ENCODE results near the gene BFAR. TPM values are rescaled to one million over a fixed set of nuclear protein-coding genes. Genes with fewer than 3 reads are reported as not detected.
"Not testable (repeated sequence)": the region's sequence is repeated elsewhere in the genome, so short reads cannot be mapped to it uniquely, and the experiment has no call there.

The BFAR gene
- total RNA-seq, 2 donors from 2014 or later = 41.8 to 45.4 TPM

DNA sequence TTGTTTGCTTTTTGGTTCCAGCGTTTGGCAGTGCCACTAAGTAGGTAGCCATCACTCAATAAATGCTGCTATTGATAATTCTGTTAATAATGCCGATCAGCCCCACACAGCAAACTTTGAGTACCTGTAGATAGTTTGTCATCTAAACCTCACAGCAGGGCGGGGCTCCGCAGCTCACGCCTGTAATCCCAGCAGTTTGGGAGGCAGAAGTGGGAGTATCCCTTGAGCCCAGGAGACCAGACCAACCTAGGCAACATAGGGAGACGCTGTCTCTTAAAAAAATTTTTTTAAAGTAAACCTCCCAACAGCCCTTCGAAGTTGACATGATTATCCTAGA lies 1.6 kb downstream of the BFAR start:
- DNase-seq (ENCODE audit: low spot score) = no peak
- intact Hi-C loops (cut with DNase I) = no loop called here

DNA sequence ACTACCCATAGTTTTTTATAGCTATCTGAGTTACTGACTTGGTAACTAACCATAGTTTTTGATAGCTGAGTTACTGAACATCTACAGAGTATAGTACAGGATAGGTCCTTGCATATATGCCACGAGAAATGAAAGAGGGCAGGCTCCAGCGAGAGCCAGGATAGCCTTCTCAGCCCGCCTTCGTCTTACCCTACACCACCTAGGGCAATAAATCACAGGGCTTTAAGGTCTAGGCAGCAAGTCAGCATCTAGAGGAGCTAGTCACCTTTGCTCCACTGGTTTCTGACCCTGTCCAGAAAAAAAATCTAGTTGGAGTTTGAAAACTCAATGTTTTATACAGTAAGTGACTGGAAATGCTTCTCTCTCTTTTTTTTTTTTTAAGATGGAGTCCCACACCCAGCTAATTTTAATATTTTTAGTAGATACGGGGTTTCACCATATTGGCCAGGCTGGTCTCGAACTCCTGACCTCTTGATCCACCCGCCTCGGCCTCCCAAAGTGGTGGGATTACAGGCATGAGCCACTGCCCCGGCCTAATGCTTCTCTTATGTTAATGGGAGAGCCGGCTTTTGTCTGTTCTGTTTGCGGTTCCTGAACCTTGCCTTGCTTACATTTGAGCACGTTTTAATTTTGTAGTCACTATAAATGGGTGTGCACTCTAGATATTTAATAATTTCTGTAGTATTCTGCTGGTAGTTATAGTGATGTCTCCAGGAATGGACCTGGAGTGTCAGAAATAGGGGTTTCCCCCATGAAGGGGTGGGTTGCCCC lies 2.8 kb downstream of the BFAR start:
- no peak for DNase-seq (ENCODE audit: low spot score)
- intact Hi-C loops (cut with DNase I) = no loop called here

DNA sequence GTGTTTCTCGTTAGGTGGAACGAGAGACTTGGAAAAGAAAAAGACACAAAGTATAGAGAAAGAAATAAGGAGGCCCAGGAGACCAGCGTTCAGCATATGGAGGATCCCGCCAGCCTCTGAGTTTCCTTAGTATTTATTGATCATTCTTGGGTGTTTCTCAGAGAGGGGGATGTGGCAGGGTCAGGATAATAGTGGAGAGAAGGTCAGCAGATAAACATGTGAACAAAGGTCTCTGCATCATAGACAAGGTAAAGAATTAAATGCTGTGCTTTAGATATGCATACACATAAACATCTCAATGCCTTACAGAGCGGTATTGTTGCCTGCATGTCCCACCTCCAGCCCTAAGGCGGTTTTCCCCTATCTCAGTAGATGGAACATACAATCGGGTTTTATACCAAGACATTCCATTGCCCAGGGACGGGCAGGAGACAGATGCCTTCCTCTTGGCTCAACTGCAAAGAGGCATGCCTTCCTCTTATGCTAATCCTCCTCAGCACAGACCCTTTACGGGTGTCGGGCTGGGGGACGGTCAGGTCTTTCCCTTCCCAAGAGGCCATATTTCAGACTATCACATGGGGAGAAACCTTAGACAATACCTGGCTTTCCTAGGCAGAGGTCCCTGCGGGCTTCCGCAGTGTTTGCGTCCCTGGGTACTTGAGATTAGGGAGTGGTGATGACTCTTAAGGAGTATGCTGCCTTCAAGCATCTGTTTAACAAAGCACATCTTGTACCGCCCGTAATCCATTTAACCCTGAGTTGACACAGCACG lies 3.6 kb downstream of the BFAR start:
- intact Hi-C loops (cut with DNase I); DNase-seq (ENCODE audit: low spot score): not testable (repeated sequence)

DNA sequence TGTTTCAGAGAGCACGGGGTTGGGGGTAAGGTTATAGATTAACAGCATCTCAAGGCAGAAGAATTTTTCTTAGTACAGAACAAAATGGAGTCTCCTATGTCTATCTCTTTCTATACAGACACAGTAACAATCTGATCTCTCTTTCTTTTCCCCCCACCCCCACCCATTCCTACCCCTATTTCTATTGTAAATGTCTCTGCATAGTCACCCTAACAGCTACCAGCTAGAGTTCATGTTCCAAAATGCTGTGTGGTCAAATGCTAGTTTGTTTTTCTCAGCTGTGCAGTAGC lies 4.1 kb downstream of the BFAR start:
- intact Hi-C loops (cut with DNase I); DNase-seq (ENCODE audit: low spot score): not testable (repeated sequence)

DNA sequence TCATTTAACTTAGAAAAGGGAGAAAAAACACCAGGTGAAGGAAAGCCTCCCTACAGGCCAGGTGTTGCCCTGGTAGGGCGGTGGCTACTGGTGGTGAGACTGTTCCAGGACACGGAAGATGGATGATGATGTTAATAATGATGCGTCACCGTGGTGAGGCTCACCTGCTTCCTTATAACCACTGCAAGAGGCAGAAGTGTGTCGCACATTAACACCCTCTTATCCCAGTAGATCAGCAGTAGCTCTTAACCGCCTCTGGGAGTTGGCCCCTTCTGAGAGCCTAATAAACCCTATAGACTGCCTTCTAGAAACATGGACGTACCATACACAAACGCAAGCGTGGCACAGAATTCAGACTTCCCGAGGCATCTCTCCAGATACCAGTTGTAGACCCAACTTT lies 7.8 kb downstream of the BFAR start:
- no peak for DNase-seq (ENCODE audit: low spot score)
- intact Hi-C loops (cut with DNase I) = no loop called here

DNA sequence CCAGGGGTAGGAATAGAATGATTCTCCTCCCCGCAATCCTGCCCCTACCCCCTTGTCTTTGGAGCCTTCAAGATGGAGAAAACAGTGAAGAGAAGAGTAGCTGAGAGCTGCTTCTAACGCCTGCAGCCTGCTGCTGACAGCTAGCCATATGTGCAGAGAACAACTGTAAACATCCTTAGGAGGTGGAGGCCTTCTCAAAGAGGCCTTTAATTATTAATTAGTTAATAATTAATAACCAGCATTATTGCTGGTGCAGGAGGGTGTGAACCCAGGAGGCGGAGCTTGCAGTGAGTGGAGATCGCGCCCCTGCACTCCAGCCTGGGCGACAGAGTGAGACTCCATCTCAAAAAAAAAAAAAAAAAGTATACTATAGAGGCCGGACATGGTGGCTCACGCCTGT lies 8.5 kb downstream of the BFAR start:
- no peak for DNase-seq (ENCODE audit: low spot score)
- intact Hi-C loops (cut with DNase I) = no loop called here

DNA sequence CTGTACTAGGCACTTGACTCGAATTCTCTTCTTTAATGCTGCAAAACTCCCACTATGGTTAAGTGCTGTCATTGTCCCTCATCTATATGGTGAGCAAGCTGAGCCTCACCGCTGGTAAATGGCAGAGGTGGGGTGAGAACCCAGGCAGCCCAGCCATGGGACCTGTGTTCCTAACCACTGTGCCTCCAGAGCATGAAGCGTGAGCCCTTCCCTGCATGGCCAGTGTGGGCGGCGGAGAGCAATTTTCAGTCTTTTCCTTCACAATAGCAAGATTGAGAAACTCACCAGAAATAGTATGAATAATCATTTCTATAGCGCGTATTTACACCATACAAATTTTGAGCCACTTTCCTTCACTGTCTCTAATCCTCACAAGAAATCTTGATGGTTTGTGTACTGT lies 9.2 kb downstream of the BFAR start:
- no peak for DNase-seq (ENCODE audit: low spot score)
- intact Hi-C loops (cut with DNase I) = no loop called here

DNA sequence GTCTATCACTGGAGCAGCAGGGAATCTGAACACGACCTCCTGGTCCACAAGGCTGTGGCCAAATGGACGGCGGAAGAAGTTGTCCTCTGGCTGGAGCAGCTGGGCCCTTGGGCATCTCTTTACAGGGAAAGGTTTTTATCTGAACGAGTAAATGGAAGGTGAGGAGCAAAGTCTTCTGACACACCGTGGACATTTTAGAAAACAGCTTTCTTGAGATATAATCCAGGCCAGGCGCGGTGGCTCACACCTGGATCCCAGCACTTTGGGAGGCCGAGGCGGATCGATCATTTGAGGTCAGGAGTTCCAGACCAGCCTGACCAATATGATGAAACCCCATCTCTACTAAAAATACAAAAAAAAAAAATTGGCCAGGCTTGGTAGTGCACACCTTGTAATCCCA lies 17.1 kb downstream of the BFAR start:
- intact Hi-C loops (cut with DNase I) = no loop called here
- peak; percentile 38 for DNase-seq (ENCODE audit: low spot score)

- intact Hi-C loops (cut with DNase I) = no loop called here
- no peak for DNase-seq (ENCODE audit: low spot score)
These were observed 17.9 kb downstream of the BFAR start for GRCh38 chr16:14650629-14651028.

GRCh38 chr16:14652726-14653125 lies 20.0 kb downstream of the BFAR start:
- DNase-seq (ENCODE audit: low spot score) = no peak
- intact Hi-C loops (cut with DNase I) = no loop called here

DNA sequence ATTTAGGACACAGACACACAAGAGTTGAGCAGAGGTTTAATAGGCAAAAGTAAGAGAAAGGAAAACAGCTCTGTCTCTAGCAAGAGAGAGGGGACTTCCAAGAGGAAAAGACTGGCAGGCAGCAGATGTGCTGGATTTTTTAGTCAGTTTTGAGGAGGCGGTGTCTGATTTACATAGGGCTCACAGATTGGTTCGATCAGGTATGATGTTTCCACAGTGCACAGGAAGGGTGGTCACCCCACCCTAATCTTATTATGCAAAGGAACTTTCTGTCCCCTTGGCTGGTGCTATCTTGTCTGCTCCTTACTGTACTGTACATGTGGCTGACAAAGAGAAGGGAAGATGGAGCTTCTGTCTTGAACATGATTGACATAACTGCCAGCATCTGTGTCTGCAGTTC lies 25.3 kb downstream of the BFAR start:
- intact Hi-C loops (cut with DNase I) = no loop called here
- DNase-seq (ENCODE audit: low spot score) = peak; percentile 8

GRCh38 chr16:14667347-14668266 lies 34.9 kb downstream of the BFAR start:
- peak; percentile 62 for DNase-seq (ENCODE audit: low spot score)
- intact Hi-C loops (cut with DNase I) = no loop called here

GRCh38 chr16:14668556-14669223 lies 35.9 kb downstream of the BFAR start:
- intact Hi-C loops (cut with DNase I) = no loop called here
- DNase-seq (ENCODE audit: low spot score) = no peak

DNA sequence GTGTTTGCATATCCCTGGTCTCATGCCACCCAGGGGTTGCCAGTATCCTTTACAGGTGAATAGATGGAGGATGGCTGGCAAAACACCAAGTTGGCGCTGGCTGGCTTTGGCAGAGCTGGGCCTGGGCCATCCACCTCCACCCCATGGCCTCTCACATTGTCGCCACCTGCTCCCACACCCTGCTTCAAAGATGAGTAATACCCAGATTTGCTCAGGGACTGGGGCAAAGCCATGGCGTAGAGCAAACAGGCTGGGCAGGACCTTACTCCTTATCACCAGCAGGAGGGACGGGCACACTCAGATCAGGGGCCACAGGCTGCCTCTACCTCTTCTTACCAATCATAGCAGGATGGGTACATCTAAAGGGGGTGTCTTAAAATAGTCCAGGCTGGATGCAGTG lies 37.0 kb downstream of the BFAR start:
- intact Hi-C loops (cut with DNase I) = no loop called here
- peak; percentile 61 for DNase-seq (ENCODE audit: low spot score)

DNA sequence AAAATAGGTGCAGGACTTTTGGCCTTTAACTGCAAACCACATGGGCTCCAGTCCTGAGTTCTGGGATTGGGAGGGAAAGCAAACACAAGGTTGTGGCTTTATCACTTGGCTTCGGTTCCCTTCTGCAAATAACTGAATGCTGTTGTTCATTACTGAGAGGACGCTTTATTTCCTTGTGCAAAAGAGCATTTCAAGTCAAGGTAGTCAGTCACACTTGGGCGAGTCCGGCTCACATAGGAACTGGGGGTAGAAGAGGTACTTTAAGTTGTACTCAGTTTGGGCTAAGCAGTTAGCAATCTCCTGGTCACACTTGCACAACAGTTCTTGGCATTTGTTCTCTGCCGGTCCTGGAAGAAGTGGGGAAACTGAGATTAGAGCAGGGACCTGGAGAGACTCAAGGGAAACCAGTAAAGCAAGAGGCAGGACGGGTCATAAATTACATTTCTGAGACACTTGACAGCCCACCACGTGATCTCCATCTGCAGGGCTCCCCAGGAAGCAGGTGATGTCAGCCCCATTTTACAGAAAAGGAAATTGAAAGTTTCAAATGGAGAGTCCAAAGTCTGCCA lies 39.7 kb downstream of the BFAR start:
- intact Hi-C loops (cut with DNase I) = no loop called here
- DNase-seq (ENCODE audit: low spot score) = peak; percentile 12

- no peak for DNase-seq (ENCODE audit: low spot score)
- intact Hi-C loops (cut with DNase I) = loop anchor here in 1 of 2 donors (1.0 kb wide), 1 partner anchor 16 kb away; no protein-coding TSS in a partner anchor
These were observed 43.9 kb downstream of the BFAR start for GRCh38 chr16:14676633-14677032.

DNA sequence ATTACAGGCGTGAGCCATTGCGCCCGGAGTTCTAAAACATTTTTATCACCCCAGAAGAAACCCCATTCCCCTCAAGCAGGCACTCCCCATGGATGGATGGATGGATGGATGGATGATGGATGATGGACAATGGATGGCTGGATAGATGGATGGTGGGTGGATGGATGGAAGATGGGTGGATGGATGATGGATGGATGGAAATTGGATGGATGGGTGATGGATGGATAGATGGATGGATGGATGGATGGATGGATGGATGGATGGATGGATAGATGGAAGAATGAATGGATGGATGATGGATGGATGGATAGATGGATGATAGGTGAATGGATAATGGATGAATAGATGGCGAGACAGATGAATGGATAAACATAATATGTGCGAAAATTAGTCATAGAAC lies 44.9 kb downstream of the BFAR start:
- intact Hi-C loops (cut with DNase I) = loop anchor here in 1 of 2 donors (1.0 kb wide), 1 partner anchor 17 kb away; no protein-coding TSS in a partner anchor
- peak; percentile 25 for DNase-seq (ENCODE audit: low spot score)

DNA sequence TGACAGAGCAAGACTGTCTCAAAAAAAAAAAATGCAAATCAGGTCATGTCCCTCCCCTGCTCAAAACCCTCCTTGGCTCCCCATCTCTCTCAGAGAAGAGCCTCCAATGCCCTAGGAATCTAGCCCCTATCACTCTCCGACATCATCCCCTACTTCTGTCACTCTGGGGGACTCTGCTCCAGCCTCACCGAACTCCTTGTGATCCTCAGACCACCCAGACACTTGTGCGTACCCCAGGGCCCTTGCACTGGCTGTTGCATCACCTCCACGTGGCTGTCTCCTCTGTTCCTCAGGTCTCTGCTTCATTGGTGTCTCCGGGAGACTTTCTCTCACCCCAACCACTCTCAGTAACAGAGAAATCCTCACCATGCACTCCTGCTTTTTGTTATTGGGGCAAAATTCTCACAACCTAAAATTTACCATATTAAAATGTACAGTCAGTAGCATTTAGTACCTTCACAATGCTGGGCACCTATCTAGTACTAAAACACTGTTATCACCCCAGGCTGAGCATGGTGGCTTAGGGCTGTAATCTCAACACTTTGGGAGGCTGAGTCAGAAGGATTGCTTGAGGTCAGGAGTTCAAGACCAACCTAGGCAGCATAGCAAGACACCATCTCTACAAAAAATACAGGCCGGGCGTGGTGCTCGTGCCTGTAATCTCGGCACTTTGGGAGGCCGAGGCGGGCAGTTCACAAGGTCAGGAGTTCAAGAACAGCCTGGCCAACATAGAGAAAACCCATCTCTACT lies 46.2 kb downstream of the BFAR start:
- peak; percentile 8 for DNase-seq (ENCODE audit: low spot score)
- intact Hi-C loops (cut with DNase I) = no loop called here

All from posterior vena cava (tissue), 2 donors.